Lower leg skin (tissue), 3 donors: ENCODE measurements around the gene ANKRD33.

Source experiments
- POLR2A ChIP-seq, 2 donors: fragments of 450-650 bp; IDR thresholded peaks; one replicate each; pipeline ENCODE4 v1.6.1; 2016 to 2017; ENCODE audit warnings: antibody characterized with exemption in 2 of 2, mild to moderate bottlenecking in 1 of 2, moderate library complexity in 1 of 2
- TF ChIP-seq, protein P1 (sequence below), 3 donors: fragments of 450-650 bp; IDR thresholded peaks; one replicate each; pipeline ENCODE4 v1.5.1; 2016; ENCODE audit warnings: antibody characterized with exemption in 3 of 3, mild to moderate bottlenecking in 3 of 3, moderate library complexity in 2 of 3

GRCh38 chr12:51886021-51886710 is 1.7 kb upstream of the ANKRD33 start:
- TF ChIP-seq, protein P1, sequence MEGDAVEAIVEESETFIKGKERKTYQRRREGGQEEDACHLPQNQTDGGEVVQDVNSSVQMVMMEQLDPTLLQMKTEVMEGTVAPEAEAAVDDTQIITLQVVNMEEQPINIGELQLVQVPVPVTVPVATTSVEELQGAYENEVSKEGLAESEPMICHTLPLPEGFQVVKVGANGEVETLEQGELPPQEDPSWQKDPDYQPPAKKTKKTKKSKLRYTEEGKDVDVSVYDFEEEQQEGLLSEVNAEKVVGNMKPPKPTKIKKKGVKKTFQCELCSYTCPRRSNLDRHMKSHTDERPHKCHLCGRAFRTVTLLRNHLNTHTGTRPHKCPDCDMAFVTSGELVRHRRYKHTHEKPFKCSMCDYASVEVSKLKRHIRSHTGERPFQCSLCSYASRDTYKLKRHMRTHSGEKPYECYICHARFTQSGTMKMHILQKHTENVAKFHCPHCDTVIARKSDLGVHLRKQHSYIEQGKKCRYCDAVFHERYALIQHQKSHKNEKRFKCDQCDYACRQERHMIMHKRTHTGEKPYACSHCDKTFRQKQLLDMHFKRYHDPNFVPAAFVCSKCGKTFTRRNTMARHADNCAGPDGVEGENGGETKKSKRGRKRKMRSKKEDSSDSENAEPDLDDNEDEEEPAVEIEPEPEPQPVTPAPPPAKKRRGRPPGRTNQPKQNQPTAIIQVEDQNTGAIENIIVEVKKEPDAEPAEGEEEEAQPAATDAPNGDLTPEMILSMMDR (IDR thresholded peaks at IDR 0.05): no peak
- no peak for TF ChIP-seq POLR2A (IDR thresholded peaks at IDR 0.05)
